ENCODE data around the gene ZNF503. TPM values are rescaled to one million over a fixed set of nuclear protein-coding genes. Genes with fewer than 3 reads are reported as not detected.

Gene ZNF503
- total and polyA plus RNA-seq, 2 of the 8 experiments (the other 6 are each of a cell fraction or from before 2014, with no cell fraction given): 0.03 to 0.13 TPM

DNA sequence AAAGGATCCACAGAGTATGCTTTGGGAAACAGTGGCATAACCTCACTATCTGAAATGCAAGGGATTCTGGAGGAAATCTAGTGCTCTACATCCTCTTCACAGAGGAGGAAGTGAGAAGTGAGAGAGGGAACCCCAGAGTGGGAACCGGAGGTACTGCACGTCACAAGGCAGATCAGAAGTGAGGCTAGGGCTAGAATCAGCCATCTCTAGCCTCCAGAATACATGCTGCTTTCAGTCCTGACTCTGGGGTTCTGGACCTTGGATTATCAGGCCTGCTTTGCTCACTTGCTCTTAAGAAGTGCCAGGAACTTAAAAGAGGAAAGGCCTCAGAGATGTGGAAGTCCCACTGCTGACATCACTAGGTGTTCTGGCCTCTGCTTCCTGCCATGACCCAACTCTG, 25.7 kb downstream of the ZNF503 start:
- Histone ChIP-seq H3K18ac (ENCODE audit: extremely low read depth, low read length) (no peak overlapping the region), H2BK15ac (ENCODE audit: low read length) (no peak overlapping the region), H3K23me2 (ENCODE audit: low read depth, low read length) (no peaks in the 10 kb centered on the region), H3K23ac (ENCODE audit: insufficient read length) (no peak overlapping the region), H3K4me2 (ENCODE audit: insufficient read depth in 1 of 2, low read depth in 2 of 2, low read length in 2 of 2) (no peak overlapping the region), H3K4me3 (ENCODE audit: extremely low read depth in 1 of 4, insufficient read depth in 2 of 4, low read depth in 3 of 4, low read length in 4 of 4) (no peak overlapping the region), H3K9me3 (ENCODE audit: insufficient read depth in 2 of 2, low read depth in 1 of 2, low read length in 1 of 2) (no peaks in the 10 kb centered on the region), H3K9ac (replicated peaks in 1 of 4; ENCODE audit: extremely low read depth in 1 of 4, low read depth in 3 of 4, low read length in 3 of 4) (no peak overlapping the region), H3K79me1 (ENCODE audit: low read depth, low read length) (no peaks in the 10 kb centered on the region), H4K8ac (ENCODE audit: extremely low read depth, insufficient read depth, low read length) (no peak overlapping the region), H2BK120ac (replicated peaks; ENCODE audit: low read depth, low read length) (no peak overlapping the region), H2AFZ (ENCODE audit: low read length) (no peak overlapping the region), H3K27me3 (replicated peaks in 1 of 4; ENCODE audit: control insufficient read depth in 3 of 4, extremely low read depth in 1 of 4, insufficient read depth in 3 of 4, low read length in 3 of 4) (no peaks in the 10 kb centered on the region; a peak in 1 of 7 replicates), H3K27ac (ENCODE audit: low read depth, low read length) (no peak overlapping the region), H2BK5ac (ENCODE audit: low read depth, low read length) (no peak overlapping the region), H4K20me1 (replicated peaks in 1 of 2; ENCODE audit: control insufficient read depth in 1 of 2, insufficient read depth in 2 of 2, low read length in 2 of 2) (no peaks in the 10 kb centered on the region), H3K4ac (replicated peaks; ENCODE audit: insufficient read length, low read depth, low read length) (no peak overlapping the region), H3K36me3 (ENCODE audit: control insufficient read depth in 2 of 4, insufficient read depth in 4 of 4, low read length in 3 of 4) (no peaks in the 10 kb centered on the region), H2AK5ac (ENCODE audit: low read depth, low read length) (no peak overlapping the region), H4K91ac (replicated peaks; ENCODE audit: insufficient read length, low read length) (no peak overlapping the region), H3K14ac (ENCODE audit: insufficient read length) (no peak overlapping the region), H3K4me1 (replicated peaks in 1 of 4; ENCODE audit: control insufficient read depth in 3 of 4, insufficient read depth in 4 of 4, low read length in 3 of 4) (no peaks in the 10 kb centered on the region), H2BK12ac (ENCODE audit: low read depth, low read length) (no peak overlapping the region), H3K56ac (replicated peaks; ENCODE audit: insufficient read length, low read depth, low read length) (no peak overlapping the region), H4K5ac (ENCODE audit: insufficient read length, low read depth, low read length) (no peak overlapping the region), H2BK20ac (ENCODE audit: low read length) (no peak overlapping the region), H3K79me2 (ENCODE audit: control insufficient read depth in 1 of 2, insufficient read depth in 2 of 2, low read length in 2 of 2) (no peaks in the 10 kb centered on the region)
- DNase-seq (ENCODE audit: low read depth in 1 of 2, low spot score in 2 of 2): no peak
- POLR2A ChIA-PET (ENCODE audit: partially characterized antibody): no interaction called here
- 82% methylated on average over 2 of the region's 2 CpGs; no CpG with 5 or more reads in 1 of the 2 experiments for WGBS, 2 experiments (ENCODE audit: extremely low coverage in 1 of 2, insufficient coverage in 1 of 2, insufficient read length in 1 of 2, insufficient replicate concordance in 2 of 2, low coverage in 1 of 2, low lambda C conversion rate in 2 of 2, missing lambda C conversion rate in 1 of 2)
- CTCF ChIA-PET (ENCODE audit: partially characterized antibody): interaction anchor here (0.8 to 1.4 kb wide), 3 partner anchors 10 to 79 kb away, joined by 3 to 5 read pairs (median 4); no protein-coding TSS in a partner anchor
- FAIRE-seq: no peak
- TF ChIP-seq POLR2AphosphoS5 (IDR thresholded peaks at IDR 0.05; ENCODE audit: low read depth, low read length): no peak
- TF ChIP-seq RFX5 (IDR thresholded peaks at IDR 0.05; ENCODE audit: borderline replicate concordance, low read depth, low read length): no peak
- no peak for TF ChIP-seq MAFK (IDR thresholded peaks at IDR 0.05; ENCODE audit: low read depth, low read length)
- TF ChIP-seq JUND (IDR thresholded peaks at IDR 0.05; ENCODE audit: low read length): no peak
- TF ChIP-seq CBX8 (IDR thresholded peaks at IDR 0.05; ENCODE audit: borderline replicate concordance, low read depth, low read length): no peak
- no peak for TF ChIP-seq EGR1 (IDR thresholded peaks at IDR 0.05; ENCODE audit: borderline replicate concordance, low read depth, low read length)
- TF ChIP-seq BRCA1 (IDR thresholded peaks at IDR 0.05; ENCODE audit: low read depth, low read length): no peak
- TF ChIP-seq JUN (IDR thresholded peaks at IDR 0.05; ENCODE audit: low read depth, low read length): no peak
- TF ChIP-seq, protein P1, sequence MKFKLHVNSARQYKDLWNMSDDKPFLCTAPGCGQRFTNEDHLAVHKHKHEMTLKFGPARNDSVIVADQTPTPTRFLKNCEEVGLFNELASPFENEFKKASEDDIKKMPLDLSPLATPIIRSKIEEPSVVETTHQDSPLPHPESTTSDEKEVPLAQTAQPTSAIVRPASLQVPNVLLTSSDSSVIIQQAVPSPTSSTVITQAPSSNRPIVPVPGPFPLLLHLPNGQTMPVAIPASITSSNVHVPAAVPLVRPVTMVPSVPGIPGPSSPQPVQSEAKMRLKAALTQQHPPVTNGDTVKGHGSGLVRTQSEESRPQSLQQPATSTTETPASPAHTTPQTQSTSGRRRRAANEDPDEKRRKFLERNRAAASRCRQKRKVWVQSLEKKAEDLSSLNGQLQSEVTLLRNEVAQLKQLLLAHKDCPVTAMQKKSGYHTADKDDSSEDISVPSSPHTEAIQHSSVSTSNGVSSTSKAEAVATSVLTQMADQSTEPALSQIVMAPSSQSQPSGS (IDR thresholded peaks at IDR 0.05; ENCODE audit: low read length): no peak
- TF ChIP-seq KDM4A (IDR thresholded peaks at IDR 0.05; ENCODE audit: low read depth, low read length, severe bottlenecking): no peak
